Neural progenitor cell (in vitro differentiated cells): ENCODE results near the gene QSER1. TPM values are rescaled to one million over a fixed set of nuclear protein-coding genes. Genes with fewer than 3 reads are reported as not detected.

ENCODE experiments used
- DNase-seq: peaks from one replicate; pipeline ENCODE4 v3.0.0-alpha.2; 2016; ENCODE audit warnings: low spot score
- H2AFZ ChIP-seq: fragments of 200-600 bp; sonication (generic); replicated peaks from 2 replicates; pipeline ENCODE4 v1.6.1; 2016; ENCODE audit warnings: antibody characterized with exemption
- H3F3A ChIP-seq: fragments of 200-600 bp; sonication (generic); 2 replicates; pipeline ENCODE4 v1.6.1; 2016; ENCODE audit warnings: antibody characterized with exemption, low read depth
- H3K27ac ChIP-seq: fragments of 200-600 bp; sonication (generic); 2 replicates; pipeline ENCODE4 v1.5.1; 2016; ENCODE audit warnings: mild to moderate bottlenecking
- H3K27me3 ChIP-seq: fragments of 200-600 bp; sonication (generic); 2 replicates; pipeline ENCODE4 v1.6.1; 2016; ENCODE audit warnings: mild to moderate bottlenecking, moderate library complexity
- H3K36me3 ChIP-seq: fragments of 200-600 bp; sonication (generic); 2 replicates; pipeline ENCODE4 v1.5.1; 2016
- H3K4me1 ChIP-seq: fragments of 200-600 bp; sonication (generic); 2 replicates; pipeline ENCODE4 v1.6.1; 2016; ENCODE audit warnings: mixed run types
- H3K4me2 ChIP-seq: fragments of 200-600 bp; sonication (generic); 2 replicates; pipeline ENCODE4 v1.6.1; 2016
- H3K4me3 ChIP-seq: fragments of 200-600 bp; sonication (generic); 2 replicates; pipeline ENCODE4 v1.5.1; 2016
- H3K79me2 ChIP-seq: fragments of 200-600 bp; sonication (generic); 2 replicates; pipeline ENCODE4 v1.6.1; 2016; ENCODE audit warnings: low read depth
- H3K9ac ChIP-seq: fragments of 200-600 bp; sonication (generic); 2 replicates; pipeline ENCODE4 v1.6.1; 2016
- H3K9me3 ChIP-seq: fragments of 200-600 bp; sonication (generic); 2 replicates; pipeline ENCODE4 v1.5.1; 2016; ENCODE audit warnings: low read depth
- H4K20me1 ChIP-seq: fragments of 200-600 bp; sonication (generic); 2 replicates; pipeline ENCODE4 v1.6.1; 2016; ENCODE audit warnings: low read depth
- H3K27ac Mint-ChIP-seq: 3 replicates; pipeline ENCODE4 v1.8.0; 2021; ENCODE audit warnings: mixed read lengths
- H3K27me3 Mint-ChIP-seq: 2 replicates; pipeline ENCODE4 v1.8.0; 2022; ENCODE audit warnings: low read depth, mild to moderate bottlenecking, inconsistent platforms, moderate library complexity, mixed read lengths; ENCODE audit not compliant: insufficient read depth
- H3K36me3 Mint-ChIP-seq: 3 replicates; pipeline ENCODE4 v1.8.0; 2021; ENCODE audit warnings: mixed read lengths
- H3K4me1 Mint-ChIP-seq: 3 replicates; pipeline ENCODE4 v1.8.0; 2021; ENCODE audit warnings: mixed read lengths
- H3K4me3 Mint-ChIP-seq: 3 replicates; pipeline ENCODE4 v1.8.0; 2021; ENCODE audit warnings: mild to moderate bottlenecking, moderate library complexity, mixed read lengths
- H3K9me3 Mint-ChIP-seq: 3 replicates; pipeline ENCODE4 v1.8.0; 2020; ENCODE audit warnings: mixed read lengths
- CTCF ChIP-seq: fragments of 200-600 bp; sonication (generic); IDR thresholded peaks from 2 replicates; pipeline ENCODE4 v1.5.1; 2017; ENCODE audit warnings: antibody characterized with exemption, mild to moderate bottlenecking
- EZH2 ChIP-seq: fragments of 200-600 bp; sonication (generic); IDR thresholded peaks from 2 replicates; pipeline ENCODE4 v1.6.1; 2017; ENCODE audit warnings: antibody characterized with exemption, mild to moderate bottlenecking, moderate library complexity
- EZH2phosphoT487 ChIP-seq: fragments of 200-600 bp; sonication (generic); IDR thresholded peaks from 2 replicates; pipeline ENCODE4 v1.6.1; 2017; ENCODE audit warnings: antibody characterized with exemption
- total RNA-seq: library from RNA; depleted of rRNA; stranded (reverse); fragments of >200 nt; gene quantifications from 2 replicates; pipeline ENCODE4 v1.2.3, GENCODE V29; 2015; ENCODE audit warnings: low replicate concordance

QSER1 gene
- total RNA-seq, 1 donor from 2014 or later: 79.2 TPM

- H3K36me3 ChIP-seq: peaks cover 25% of the 10 kb centered on the region
- no peak overlapping the region for H3K4me3 ChIP-seq
- Mint-ChIP-seq H3K4me1 (no peaks in the 10 kb centered on the region), H3K9me3 (peaks cover 2% of the 10 kb centered on the region), H3K27ac (no peak overlapping the region), H3K36me3 (peaks cover 36% of the 10 kb centered on the region), H3K27me3 (no peaks in the 10 kb centered on the region), H3K4me3 (no peak overlapping the region)
- peaks cover 67% of the 10 kb centered on the region for H3K79me2 ChIP-seq
- no peak overlapping the region for H2AFZ ChIP-seq
- H3K27ac ChIP-seq: no peak overlapping the region
- TF ChIP-seq CTCF (no peak), EZH2 (no peak), EZH2phosphoT487 (no peak)
- H4K20me1 ChIP-seq: no peaks in the 10 kb centered on the region
- peaks cover 4% of the 10 kb centered on the region for H3K9me3 ChIP-seq
- no peak for DNase-seq
- H3K4me1 ChIP-seq: no peaks in the 10 kb centered on the region
- H3K9ac ChIP-seq: no peak overlapping the region
- H3K4me2 ChIP-seq: no peak overlapping the region
- no peaks in the 10 kb centered on the region for H3K27me3 ChIP-seq
- no peaks in the 10 kb centered on the region for H3F3A ChIP-seq
Measured at GRCh38 chr11:32939866-32940265, 47.3 kb downstream of the QSER1 start.

- no peak overlapping the region for H3K27ac Mint-ChIP-seq
- no peaks in the 10 kb centered on the region for H3K27me3 Mint-ChIP-seq
- H3F3A ChIP-seq: no peaks in the 10 kb centered on the region
- H3K27me3 ChIP-seq: no peaks in the 10 kb centered on the region
- peaks cover 3% of the 10 kb centered on the region for H3K9me3 Mint-ChIP-seq
- H3K36me3 Mint-ChIP-seq: peaks cover 32% of the 10 kb centered on the region
- H3K9ac ChIP-seq: no peak overlapping the region
- no peak overlapping the region for H3K27ac ChIP-seq
- H3K4me3 ChIP-seq: no peak overlapping the region
- TF ChIP-seq EZH2: no peak
- H3K9me3 ChIP-seq: peaks cover 4% of the 10 kb centered on the region
- no peak overlapping the region for H3K4me3 Mint-ChIP-seq
- H2AFZ ChIP-seq: no peak overlapping the region
- H3K36me3 ChIP-seq: peaks cover 18% of the 10 kb centered on the region
- peaks cover 57% of the 10 kb centered on the region for H3K79me2 ChIP-seq
- no peaks in the 10 kb centered on the region for H3K4me1 ChIP-seq
- no peak for DNase-seq
- no peaks in the 10 kb centered on the region for H3K4me1 Mint-ChIP-seq
- H4K20me1 ChIP-seq: no peaks in the 10 kb centered on the region
- no peak overlapping the region for H3K4me2 ChIP-seq
Measured at GRCh38 chr11:32940865-32941264, 48.3 kb downstream of the QSER1 start.

GRCh38 chr11:32947978-32948377 lies 55.4 kb downstream of the QSER1 start:
- Histone ChIP-seq H3K9me3 (no peaks in the 10 kb centered on the region), H3K79me2 (peaks cover 67% of the 10 kb centered on the region), H4K20me1 (no peaks in the 10 kb centered on the region), H3F3A (no peaks in the 10 kb centered on the region), H3K4me2 (no peak overlapping the region), H2AFZ (no peak overlapping the region), H3K36me3 (peaks cover 11% of the 10 kb centered on the region), H3K27ac (no peak overlapping the region), H3K4me1 (no peaks in the 10 kb centered on the region), H3K27me3 (no peaks in the 10 kb centered on the region), H3K9ac (no peak overlapping the region), H3K4me3 (no peak overlapping the region)
- H3K4me3 Mint-ChIP-seq: no peak overlapping the region
- no peaks in the 10 kb centered on the region for H3K27me3 Mint-ChIP-seq
- TF ChIP-seq CTCF (no peak), EZH2phosphoT487 (no peak), EZH2 (no peak)
- H3K36me3 Mint-ChIP-seq: peaks cover 18% of the 10 kb centered on the region
- no peaks in the 10 kb centered on the region for H3K4me1 Mint-ChIP-seq
- H3K27ac Mint-ChIP-seq: no peak overlapping the region
- DNase-seq: no peak
- peaks cover 6% of the 10 kb centered on the region for H3K9me3 Mint-ChIP-seq

GRCh38 chr11:32949739-32950138 lies 57.1 kb downstream of the QSER1 start:
- H3K4me3 ChIP-seq: no peak overlapping the region
- no peaks in the 10 kb centered on the region for H3K27me3 Mint-ChIP-seq
- no peak overlapping the region for H3K27ac Mint-ChIP-seq
- no peaks in the 10 kb centered on the region for H3K4me1 ChIP-seq
- H3K4me3 Mint-ChIP-seq: no peak overlapping the region
- H2AFZ ChIP-seq: no peak overlapping the region
- H3K79me2 ChIP-seq: peaks cover 76% of the 10 kb centered on the region
- H3K9me3 Mint-ChIP-seq: peaks cover 4% of the 10 kb centered on the region
- no peak overlapping the region for H3K27ac ChIP-seq
- no peak for DNase-seq
- H3K9me3 ChIP-seq: no peaks in the 10 kb centered on the region
- TF ChIP-seq CTCF: no peak
- no peak for TF ChIP-seq EZH2
- TF ChIP-seq EZH2phosphoT487: no peak
- no peaks in the 10 kb centered on the region for H3K4me1 Mint-ChIP-seq
- peaks cover 11% of the 10 kb centered on the region for H3K36me3 ChIP-seq
- H3K4me2 ChIP-seq: no peak overlapping the region
- no peaks in the 10 kb centered on the region for H4K20me1 ChIP-seq
- H3K9ac ChIP-seq: no peak overlapping the region
- H3F3A ChIP-seq: peaks cover 9% of the 10 kb centered on the region
- peaks cover 18% of the 10 kb centered on the region for H3K36me3 Mint-ChIP-seq
- H3K27me3 ChIP-seq: no peaks in the 10 kb centered on the region
